Activated CD4-positive, CD25-positive, alpha-beta regulatory T cell (primary cell): ENCODE data around the gene LHX4.
A peak's percentile ranks its signal among the peaks of the same experiment; 100 is the strongest.

Experiments
- DNase-seq, 4 experiments: peaks; one replicate each; lab custom pipeline; 2025; lab: John Stamatoyannopoulos, UW

The LHX4 gene

DNA sequence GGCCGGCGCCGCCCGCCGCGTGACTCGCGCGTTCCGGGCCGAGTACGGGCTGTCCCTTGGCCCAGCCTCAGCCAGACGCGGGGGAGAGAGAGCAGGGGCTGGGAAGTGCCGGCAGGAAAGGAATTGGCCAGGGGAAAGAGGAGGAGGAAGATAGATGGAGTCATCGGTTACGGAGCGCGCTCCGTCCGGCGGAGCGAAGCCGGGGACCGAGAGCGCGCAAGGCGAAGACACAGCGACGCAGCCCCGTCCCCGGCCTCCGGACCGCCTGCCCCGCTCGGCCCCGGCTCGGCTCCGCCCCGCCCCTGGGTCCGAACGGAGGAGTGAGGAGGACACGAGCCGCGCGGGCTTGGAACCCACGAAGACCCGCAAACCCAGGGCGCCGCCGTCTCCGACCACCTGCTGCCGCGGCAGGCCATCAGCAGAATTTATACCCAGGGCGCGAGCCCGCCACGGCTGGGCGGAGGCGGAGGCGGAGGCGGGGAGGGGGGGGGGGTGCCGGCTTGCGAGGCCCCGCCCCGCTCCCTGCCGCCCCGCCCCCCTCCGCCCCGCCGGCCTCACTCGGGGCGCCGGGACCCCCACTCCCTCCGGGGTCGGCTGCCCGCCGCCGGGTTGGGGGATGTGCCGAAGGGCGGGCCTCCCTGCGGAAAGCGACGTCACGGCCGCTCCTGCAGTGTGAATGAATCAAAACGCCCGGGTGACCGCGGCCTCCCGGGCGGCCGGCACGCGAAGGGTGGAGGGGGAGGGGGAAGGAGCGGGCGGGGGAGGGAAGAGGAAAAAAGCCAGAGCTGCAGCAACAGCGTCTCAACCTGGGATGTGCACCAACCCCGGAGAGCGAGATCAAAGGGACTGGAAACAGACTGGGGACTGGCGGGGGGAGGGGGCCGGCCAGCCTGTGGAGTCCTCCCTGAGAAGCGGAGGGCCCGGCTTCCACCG is at the start of gene LHX4:
Gene LHX4, plus strand, starts transcription at position 782 of the 933 bp plus-strand sequence. CDS start 266 bp downstream, outside the sequence.
- DNase-seq: peak in 1 of 4 experiments; percentile 19

- no peak for DNase-seq
These were observed 49.0 kb upstream of the LHX4 start for GRCh38 chr1:180181048-180181447.

DNA sequence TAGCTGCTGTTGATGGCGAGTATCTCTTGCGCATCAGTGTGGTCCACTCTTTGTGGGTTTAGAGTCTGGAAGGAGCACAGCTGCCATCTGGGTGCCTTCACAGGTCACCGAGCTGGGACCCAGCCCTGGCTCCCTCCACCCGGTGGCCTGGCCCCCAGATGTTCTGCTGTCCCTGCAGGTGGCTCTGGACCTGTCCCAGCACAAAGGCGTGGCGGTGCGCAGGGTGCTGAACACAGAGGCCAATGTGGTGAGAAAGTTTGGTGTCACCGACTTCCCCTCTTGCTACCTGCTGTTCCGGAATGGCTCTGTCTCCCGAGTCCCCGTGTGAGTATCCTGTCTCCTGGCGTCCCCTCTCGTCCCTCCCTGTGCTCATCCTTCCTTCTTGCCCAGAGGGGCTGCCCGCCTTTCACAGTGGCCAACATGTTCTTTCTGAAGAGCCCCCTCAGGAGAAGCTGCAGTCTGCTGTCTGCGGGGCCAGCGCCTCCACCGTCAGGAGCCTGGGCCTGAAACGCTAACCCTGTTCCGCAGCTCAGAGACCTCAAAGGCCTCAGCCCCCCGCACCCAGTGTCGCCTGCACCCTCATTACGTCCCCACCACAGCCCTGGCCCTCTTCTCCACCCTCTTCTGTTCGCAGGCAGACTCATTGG is 47.9 kb upstream of the LHX4 start:
- DNase-seq: no peak

DNA sequence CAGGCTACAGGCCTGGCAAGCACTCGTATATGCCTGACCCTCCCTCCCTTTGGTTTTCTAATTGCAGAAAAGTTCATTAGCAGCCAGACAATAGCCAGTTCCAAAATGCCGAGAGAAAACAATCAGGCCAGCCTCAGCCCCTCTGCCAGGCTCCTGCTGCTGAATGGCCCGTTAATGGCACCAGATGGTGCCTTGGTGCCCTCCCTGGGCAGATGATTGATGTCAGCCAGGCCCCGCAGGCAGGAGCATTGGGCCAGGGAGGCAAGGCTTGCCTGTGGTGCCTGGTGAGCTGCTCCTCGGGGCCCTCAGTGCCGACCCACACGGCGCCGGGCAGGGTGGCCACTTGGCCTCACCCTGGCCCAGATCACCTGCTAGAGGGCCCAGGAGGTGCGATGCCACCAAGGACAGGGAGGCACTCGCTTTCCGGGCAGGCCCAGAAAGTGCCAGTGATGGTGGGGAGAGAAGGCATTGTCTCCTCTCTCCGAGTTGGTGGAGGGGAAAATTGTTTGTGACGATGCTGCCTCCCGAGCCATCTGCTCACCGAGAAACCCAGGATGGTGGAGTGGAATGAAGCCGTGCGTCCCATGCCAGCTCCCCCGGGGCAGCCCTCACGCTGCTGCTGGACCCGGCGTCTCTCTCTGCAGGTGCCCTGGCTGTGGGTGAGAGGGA is 47.3 kb upstream of the LHX4 start:
- DNase-seq: no peak

DNA sequence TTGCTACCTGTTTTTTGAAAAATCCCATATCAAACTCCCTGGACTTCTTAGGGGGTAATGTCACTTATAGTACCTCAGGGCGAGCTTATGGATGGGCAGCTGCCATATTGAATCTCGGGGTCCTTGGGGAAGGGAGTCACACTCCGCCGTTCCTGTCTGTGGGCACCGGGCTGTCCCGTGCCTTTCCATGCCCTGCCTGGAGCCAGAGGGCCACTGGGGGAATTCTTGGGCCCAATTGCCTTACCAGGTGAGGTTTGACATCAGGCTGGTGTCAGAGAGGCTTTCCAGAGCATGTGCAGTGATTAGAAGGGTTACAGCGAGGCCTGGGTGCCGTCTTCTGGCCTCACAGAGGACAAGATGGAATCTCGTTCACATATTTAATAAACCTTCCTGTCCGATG is 46.6 kb upstream of the LHX4 start:
- DNase-seq: no peak

DNA sequence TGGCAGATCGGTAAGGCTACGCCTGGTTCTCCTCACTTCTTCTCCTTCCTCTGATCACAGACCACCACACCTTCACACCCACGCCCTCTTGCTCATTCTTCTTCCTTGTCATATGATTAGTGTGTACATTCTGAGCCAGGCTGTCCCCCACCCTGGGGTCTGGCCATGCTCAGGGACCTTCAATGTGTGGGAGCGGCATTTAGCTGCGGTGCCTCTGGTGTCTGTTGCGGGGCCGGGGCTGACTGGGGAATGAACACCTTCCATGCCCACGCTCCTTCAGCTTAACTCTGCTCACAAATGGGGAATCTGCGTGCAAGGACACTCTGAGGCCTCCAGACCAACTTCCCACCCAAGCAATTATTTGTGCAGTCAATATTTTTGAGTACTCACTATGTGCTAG is 46.0 kb upstream of the LHX4 start:
- no peak for DNase-seq

DNA sequence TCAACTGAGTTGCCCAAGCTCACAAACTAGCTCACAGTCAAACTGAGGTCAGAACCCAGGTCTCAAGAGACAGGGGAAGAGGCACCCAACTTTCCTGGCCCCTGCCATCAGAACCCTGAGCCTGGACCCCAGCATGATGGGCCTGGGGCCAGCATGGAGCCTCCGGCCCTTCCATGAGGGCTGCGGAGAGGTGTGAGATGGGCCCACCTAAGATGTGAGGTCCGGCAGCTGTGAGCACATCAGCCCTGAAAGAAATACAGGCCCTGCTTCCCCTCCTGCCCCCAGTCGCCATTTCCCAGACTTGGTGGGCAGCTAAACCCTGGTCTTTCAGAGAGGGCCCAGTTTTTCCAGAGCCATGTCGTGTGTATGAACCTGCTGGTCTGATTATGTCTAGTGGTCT is 44.8 kb upstream of the LHX4 start:
- DNase-seq: no peak

GRCh38 chr1:180185971-180186645 is 44.0 kb upstream of the LHX4 start:
- no peak for DNase-seq

GRCh38 chr1:180186831-180187230 is 43.2 kb upstream of the LHX4 start:
- DNase-seq: no peak

- no peak for DNase-seq
These were observed 42.4 kb upstream of the LHX4 start for GRCh38 chr1:180187626-180188025.

DNA sequence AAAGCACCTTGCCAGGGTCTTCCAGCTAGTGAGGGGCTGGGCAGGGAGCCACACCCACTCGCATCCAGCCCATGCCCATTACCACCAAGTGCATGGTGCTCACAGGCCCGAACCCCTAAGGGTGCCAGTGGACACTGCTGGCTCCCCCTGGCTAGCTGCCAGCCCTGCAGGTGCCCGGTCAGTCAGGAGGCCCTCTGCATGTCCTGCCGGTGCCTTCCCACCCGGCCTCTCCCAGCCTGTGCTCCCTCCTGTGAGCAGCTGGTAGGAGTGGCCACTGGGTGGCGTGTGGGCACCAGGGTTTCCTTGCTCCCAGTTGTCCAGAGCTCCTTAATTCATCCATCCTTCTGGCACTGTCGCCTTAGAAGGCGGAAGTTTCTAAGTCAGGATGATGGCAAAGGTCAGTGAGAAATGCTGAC is 42.0 kb upstream of the LHX4 start:
- DNase-seq: no peak

DNA sequence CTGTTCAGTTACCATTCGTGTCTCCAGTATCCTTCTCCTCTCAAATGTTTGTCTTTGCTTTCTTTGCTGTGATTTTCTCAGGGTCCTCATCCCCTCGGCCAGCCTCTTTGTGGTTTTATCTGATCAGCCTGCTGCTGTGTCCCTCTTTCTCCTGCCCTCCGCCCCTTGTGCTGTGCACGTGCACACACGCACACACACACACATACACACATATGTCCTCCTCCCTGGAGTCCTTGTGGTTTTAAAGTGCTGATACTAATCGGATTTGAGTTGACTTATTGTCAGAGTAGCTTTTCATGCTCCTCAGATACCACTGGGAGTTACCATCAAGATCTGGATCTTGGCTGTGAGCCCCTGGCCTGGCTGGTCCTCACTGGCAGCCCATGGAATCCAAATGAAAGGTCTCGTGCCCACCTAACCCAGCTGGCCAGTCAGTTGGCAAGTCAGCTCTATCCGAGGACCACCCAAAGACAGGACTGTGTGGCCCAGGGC is 41.3 kb upstream of the LHX4 start:
- DNase-seq: no peak

GRCh38 chr1:180190091-180190490 is 40.0 kb upstream of the LHX4 start:
- no peak for DNase-seq

- DNase-seq: no peak
These were observed 37.9 kb upstream of the LHX4 start for GRCh38 chr1:180192172-180192571.

DNA sequence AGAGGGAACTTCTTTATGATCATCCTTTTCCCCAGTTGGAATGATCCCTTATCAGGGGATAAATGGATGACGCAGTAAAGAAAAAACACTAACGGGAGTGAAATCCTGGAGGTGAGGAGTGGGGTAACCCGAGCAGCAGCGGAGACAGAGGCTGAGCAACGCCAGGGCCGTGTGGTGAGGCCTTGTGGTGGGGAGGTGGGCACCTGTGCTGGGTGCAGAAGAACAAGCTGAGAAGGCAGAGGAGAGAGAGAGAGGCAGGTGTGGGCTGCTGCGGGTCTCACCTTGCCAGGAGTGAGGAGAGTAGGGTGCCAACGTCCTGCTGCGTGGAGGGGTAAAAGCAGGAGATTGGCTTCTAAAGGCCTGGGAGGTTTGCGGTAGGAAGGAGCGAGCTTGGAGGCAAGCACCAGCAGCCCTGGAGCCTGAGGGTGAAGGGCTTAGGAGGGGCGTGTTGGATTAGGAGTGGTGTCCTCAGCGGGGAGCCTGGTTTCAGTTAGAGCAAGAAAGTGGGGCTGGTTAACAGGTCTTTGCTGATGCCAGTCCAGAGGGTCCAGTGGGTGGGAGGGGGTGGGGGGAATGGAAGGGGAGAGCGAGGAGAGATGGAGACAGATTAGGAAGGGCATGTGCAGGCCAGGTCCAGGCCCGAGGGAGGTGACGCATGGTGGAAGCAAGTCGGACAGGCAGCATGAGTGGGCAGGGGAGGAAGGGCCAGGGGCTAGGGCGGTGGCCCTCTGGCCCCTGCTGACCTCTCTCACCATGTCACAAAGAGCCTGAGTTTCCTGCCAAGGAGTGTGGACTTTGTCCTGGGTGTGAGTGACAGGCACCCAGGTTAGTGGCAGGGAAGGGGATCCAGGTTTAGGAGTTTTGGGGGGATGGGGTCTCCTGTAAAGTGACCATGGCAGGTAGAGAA is 36.7 kb upstream of the LHX4 start:
- no peak for DNase-seq

DNA sequence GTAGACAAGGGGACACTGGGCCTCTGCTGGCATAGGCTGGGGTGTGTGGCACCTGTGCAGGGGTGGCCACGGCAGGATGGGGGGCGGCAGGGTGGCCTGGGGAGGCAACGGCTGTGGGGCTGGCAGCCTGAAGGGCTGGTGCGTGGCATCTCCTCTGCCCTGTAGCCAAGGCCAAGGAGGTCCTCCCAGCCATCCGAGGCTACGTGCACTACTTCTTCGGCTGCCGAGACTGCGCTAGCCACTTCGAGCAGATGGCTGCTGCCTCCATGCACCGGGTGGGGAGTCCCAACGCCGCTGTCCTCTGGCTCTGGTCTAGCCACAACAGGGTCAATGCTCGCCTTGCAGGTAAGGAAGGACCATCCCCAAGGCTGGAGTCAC is 36.0 kb upstream of the LHX4 start:
- no peak for DNase-seq

DNA sequence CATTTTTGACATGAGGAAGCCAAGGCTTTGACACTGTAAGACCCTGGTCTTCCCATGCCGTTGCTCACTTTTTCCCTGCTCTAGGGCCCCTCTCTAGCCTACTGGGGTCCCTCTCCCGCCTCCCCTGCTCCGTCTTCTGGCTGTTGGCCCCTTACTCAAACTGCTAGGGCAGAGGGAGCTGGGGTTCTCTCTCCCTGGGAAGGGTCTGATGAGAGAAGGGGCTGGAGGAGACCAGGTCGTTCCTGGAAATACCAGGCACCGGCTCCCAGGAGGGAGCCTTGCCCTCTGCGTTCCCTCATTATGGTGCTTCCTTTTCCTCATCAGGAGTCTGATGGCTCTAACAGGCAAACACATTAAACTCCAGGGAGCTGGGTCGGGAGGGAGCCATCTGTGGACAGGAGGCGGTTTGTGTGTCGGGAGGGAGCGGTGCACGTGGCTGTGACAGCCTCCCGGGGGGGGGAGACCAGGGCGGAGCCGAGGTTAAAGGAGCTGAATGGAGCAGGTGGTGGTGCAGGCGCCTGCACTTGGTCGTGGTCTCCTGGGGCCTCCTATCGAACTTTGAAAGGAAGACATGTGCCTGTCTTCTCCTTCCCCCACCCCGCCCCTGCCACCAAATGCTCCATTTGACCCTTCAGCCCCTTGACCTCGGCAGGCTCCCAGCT is 35.4 kb upstream of the LHX4 start:
- no peak for DNase-seq

- no peak for DNase-seq
These were observed 34.7 kb upstream of the LHX4 start for GRCh38 chr1:180195401-180195800.

DNA sequence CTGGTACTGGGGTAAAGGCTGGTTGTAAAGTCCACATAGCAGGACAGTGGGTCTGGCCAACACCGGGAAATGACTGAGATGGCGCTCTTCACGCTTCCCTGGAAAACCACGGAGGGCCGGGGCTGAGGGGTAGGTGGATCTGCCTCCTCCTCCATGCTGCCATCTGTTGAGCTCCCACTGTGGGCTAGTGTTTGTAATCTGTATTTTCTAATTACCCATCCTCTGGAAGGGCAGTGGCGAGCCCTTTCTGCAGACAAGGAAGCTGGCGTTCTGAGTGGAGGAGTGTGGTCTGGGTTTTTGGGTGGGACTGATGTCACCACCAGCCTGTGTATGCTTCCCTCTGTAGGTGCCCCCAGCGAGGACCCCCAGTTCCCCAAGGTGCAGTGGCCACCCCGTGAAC is 34.1 kb upstream of the LHX4 start:
- no peak for DNase-seq

GRCh38 chr1:180196436-180197003 is 33.5 kb upstream of the LHX4 start:
- DNase-seq: no peak
